ENCODE results near the gene SIPA1. TPM values are rescaled to one million over a fixed set of nuclear protein-coding genes. Genes with fewer than 3 reads are reported as not detected.

The SIPA1 gene
- total and polyA plus RNA-seq, 9 of the 15 experiments (the other 6 are each of a cell fraction or from before 2014, with no cell fraction given): 0.25 to 85.8 (median 16.8) TPM

GRCh38 chr11:65625628-65626342, 12.1 kb upstream of the SIPA1 start (continued):
- TF ChIP-seq E2F1 (CRISPR knock-in tag; IDR thresholded peaks at IDR 0.05): no peak

- Histone ChIP-seq H3K36me3 (ENCODE audit: control insufficient read depth, insufficient read depth, low read length) (peaks cover 95% of the 10 kb centered on the region; the same call in 2 of the 3 replicates), H3K27ac (ENCODE audit: extremely low read depth, low read depth, low read length) (no peak overlapping the region), H2AFZ (ENCODE audit: low read depth, low read length) (no peak overlapping the region), H3K4me1 (replicated peaks in 1 of 2; ENCODE audit: control insufficient read depth in 2 of 2, insufficient read depth in 2 of 2, low read length in 2 of 2) (peaks cover 0 to 27% of the 10 kb centered on the region in 2 experiments; a peak in 1 of 5 replicates), H3K27me3 (ENCODE audit: control insufficient read depth in 2 of 2, insufficient read depth in 2 of 2, low read length in 2 of 2) (no peaks in the 10 kb centered on the region), H3K9me3 (replicated peaks; ENCODE audit: control insufficient read depth, insufficient read depth, low read depth, low read length) (no peaks in the 10 kb centered on the region), H3K9ac (ENCODE audit: insufficient read depth in 1 of 2, low read depth in 2 of 2, low read length in 2 of 2) (no peak overlapping the region), H3K4me3 (no peak overlapping the region), H3K79me2 (ENCODE audit: control insufficient read depth, insufficient read depth, low read length) (no peaks in the 10 kb centered on the region; the same call in 2 of the 3 replicates), H3K4me2 (ENCODE audit: insufficient read depth, low read length) (no peak overlapping the region), H4K20me1 (replicated peaks; ENCODE audit: control insufficient read depth, insufficient read depth, low read length) (0 out of 2 replicates have a peak, but pooled peaks cover 5% of the 10 kb centered on the region), H3K9me1 (ENCODE audit: control insufficient read depth, insufficient read depth, low read length) (no peaks in the 10 kb centered on the region)
- FAIRE-seq (no peak), DNase-seq (ENCODE audit: extremely low read depth in 1 of 4, low spot score in 3 of 4) (no peak), ATAC-seq (no peak)
- WGBS (ENCODE audit: insufficient coverage, low coverage, missing lambda C conversion rate): 98% methylated on average over 10 of the region's 13 CpGs
- 0 out of 2 replicates have a peak, but pooled peaks have one; percentile 11 for TF ChIP-seq POLR2G (IDR thresholded peaks at IDR 0.05; ENCODE audit: low read depth, low read length)
- peak; percentile 34; the same call in 1 of the 2 replicates for TF ChIP-seq RBFOX2 (IDR thresholded peaks at IDR 0.05; ENCODE audit: low read depth, low read length)
- no peak for TF ChIP-seq KAT2B (IDR thresholded peaks at IDR 0.05; ENCODE audit: low read depth, low read length)
- intact Hi-C loops (cut with micrococcal nuclease) (no loop called here), in situ Hi-C loops (cut with MboI) (no loop called here)
- CTCF ChIA-PET (ENCODE audit: low intra/inter-chr PET ratio): interaction anchor here (2.2 kb wide), 1 partner anchor 191 kb away, joined by 27 read pairs; no protein-coding TSS in a partner anchor
- POLR2A ChIA-PET: interaction anchor here (0.5 to 1.9 kb wide), 4 partner anchors 10 to 376 kb away, joined by 3 to 7 read pairs (median 4); partner anchors contain the start of genes PCNX3 and SIPA1
- BruUV-seq (replicated peaks): no TSS peak
Measured at GRCh38 chr11:65627202-65627601, 10.7 kb upstream of the SIPA1 start.
